GM04504 (cell line): Measurements from ENCODE around the gene PRICKLE4.
A peak's percentile ranks its signal among the peaks of the same experiment; 100 is the strongest.
"Not testable (repeated sequence)": the region's sequence is repeated elsewhere in the genome, so short reads cannot be mapped to it uniquely, and the experiment has no call there.

Experiments used
- DNase-seq: peaks from one replicate; pipeline ENCODE4 v3.0.0-alpha.2; 2012; ENCODE audit warnings: low read depth

The PRICKLE4 gene

DNA sequence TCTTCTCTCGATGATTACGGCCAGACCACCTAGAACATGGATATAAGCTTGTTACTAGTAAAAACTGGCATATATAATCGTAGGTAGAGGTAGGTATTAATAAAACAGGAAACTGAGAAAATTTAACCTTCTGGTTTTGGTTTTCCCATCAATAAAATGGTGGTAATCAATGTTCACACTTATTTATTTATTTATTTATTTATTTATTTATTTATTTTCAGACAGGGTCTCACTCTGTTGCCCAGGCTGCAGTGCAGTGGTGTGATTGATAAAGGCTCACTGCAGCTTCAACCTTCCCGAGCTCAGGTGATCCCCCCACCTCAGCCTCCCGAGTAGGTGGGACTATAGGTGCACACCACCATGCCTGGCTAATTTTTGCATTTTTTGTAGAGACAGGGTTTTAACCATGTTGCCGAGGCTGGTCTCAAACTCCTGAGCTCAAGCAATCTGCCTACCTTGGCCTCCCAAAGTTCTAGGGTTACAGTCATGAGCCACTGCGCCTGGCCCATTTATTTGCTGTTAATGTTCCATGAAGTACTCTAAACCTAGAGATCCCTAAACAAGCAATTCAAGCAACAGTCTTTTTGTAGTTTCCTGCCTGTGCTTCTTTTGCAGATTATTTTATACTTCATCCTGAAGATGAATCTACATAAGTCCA, 18.4 kb downstream of the PRICKLE4 start:
- no peak for DNase-seq

DNA sequence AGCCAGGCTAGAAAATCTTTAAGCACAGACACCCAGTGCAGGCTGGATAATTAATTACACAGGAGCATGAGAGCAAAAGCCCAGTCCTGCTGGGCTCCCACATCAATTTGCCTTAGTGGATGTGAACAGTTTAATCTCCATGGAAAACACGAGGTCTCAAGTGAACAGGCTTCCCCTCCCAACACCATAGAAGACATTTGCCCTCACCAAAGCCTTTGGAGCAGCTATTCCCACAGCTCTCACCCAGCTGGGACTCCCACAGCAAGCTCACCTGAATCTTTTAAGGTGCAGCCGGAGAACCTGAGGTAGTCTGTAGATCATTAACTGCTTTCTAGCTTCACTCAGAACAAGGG, 19.0 kb downstream of the PRICKLE4 start:
- no peak for DNase-seq

DNA sequence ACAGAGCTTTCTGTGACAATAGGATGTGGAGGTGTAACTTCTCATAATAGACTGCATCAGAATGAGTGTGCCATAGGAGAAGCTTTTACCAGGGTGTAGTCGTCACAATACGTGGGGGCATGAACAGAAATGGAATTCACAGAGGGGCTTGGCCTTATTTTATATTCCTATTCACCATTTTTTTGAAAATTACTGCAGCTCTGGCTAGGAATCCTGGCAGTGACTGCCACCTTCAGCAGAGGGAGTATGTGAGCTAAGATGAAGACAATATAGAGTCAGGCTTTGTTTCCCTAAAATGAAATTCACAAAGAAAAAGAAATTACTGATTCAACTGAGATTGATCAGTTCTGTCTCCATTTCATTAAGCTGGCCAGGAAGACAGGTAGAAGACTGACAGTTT, 20.8 kb downstream of the PRICKLE4 start:
- no peak for DNase-seq

DNA sequence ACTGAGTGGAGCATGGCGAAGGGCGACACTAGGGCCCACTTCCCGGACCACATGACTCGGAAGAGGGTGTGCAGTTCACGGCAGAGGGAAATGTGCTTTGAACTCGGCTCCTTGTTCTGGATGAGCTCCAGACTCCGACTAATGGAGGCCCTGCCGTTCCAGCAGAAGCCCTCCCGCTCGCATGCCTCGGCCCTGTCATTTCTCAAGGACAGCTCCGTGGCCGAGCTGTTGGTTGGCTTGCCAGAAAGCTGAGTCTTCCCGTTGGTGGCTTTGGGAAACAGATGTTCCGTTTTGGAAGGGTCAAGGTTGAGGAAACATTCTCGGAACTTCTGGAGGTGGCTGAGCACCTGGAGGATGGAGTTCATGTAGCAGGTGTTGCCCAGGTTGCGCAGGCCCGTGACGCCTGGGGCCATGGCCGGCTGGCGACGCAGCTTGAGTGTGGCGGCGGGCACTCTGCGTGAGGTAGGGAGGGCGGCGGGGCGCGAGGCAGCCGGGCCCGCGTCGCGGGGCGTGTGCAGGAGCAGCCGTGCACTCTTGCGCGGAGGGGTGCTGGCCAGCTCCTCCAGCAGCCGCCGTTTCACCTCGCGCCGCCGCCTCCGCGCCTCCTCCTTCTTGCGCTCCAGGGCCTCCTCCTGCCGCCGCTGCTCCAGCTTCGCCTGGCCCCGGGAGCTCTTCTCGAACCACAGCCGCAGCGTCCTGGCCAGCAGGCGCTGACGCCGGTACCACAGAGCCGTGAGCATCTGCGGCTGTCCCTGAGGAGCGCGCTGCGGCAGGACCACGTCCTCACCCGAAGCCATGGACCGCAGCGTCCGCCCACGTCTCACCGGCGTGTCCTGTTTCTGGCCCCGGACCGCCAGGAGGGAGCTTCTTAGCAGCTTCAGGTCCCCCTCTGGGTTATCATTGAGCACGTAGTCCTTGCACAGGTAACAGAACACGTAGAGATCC, 25.5 kb downstream of the PRICKLE4 start:
- DNase-seq, result no peak

DNA sequence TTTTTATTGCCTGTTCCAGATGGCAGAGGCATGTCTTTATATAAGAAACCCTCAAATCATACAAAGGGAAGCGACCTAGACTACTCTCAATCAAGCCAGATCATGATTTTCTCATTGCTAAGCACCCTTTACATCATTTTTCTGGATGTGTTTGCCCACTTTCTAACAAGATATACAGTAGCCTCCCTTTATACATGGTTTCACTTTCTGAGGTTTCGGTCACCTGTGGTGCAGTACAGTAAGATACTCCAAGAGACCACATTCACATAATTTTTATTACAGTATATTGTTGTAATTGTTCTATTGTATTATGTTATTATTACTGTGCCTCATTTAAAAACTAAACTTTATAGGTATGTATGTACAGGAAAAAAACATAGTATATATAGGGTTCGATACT, 30.5 kb downstream of the PRICKLE4 start:
- no peak for DNase-seq

DNA sequence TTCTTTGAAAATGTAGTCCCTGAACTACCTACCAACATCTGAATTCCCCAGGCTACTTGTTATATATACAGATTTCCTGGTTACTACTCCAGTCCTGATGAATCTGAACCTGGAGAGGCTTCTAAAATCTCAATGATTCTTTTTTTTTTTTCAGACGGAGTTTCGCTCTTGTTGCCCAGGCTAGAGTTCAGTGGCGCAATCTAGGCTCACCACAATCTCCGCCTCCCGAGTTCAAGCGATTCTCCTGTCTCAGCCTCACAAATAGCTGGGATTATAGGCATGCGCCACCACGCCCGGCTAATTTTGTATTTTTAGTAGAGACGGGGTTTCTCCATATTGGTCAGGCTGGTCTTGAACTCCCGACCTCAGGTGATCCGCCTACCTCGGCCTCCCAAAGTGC, 31.4 kb downstream of the PRICKLE4 start:
- DNase-seq, result not testable (repeated sequence)

DNA sequence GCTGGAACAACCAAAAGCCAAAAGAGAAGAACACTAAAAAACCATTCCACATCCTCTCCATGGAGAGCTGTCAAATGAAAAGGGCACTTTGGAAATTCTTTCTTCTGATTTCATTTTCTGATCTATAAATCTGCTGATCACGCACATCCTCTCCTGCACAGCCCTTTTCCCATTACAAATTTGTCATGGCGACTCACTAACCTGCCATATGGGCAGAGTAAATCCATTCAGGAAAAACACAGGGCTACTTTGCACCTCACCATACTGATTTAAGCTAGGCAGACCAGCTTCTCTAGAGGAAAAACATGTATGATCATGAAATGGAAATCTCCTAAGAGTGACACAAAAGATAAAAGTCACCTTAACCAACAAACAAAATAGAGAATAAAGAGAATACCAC, 32.9 kb downstream of the PRICKLE4 start:
- DNase-seq, result no peak

DNA sequence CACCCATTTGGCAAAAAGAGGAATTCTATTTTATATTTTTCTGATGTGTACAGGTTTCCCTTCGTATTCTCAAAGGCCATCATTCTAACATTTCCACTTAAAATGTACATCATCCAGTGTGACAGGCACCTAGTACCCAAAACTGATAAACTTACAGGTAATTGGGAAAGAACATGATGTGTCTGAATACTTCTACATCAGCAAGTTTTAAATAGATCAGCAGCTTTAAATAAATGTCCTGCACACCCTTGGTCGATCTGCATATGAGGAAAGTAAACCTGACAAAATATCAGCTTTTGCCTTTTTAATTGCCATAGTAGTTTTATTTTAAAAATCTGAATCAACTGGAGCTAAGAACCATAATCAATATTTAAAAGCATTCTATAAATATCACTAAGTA, 33.4 kb downstream of the PRICKLE4 start:
- no peak for DNase-seq

DNA sequence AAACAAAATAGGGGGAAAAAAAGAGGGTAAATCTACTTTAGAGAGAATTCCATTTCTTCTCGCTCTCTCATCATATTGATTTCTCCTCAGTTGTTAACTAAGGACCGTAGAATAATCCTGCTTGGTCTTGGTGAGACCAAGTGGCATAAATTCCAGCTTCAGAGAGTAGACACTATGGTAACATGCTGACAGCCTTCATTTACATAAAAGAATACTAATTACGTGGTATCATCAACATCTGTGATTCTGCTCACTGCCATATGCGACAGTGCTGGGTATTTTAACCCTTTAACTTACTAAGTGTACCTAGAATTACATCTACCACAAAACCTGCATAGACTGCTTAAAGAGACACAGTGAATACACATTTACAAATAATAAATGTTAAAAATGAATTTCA, 34.0 kb downstream of the PRICKLE4 start:
- DNase-seq, result no peak

DNA sequence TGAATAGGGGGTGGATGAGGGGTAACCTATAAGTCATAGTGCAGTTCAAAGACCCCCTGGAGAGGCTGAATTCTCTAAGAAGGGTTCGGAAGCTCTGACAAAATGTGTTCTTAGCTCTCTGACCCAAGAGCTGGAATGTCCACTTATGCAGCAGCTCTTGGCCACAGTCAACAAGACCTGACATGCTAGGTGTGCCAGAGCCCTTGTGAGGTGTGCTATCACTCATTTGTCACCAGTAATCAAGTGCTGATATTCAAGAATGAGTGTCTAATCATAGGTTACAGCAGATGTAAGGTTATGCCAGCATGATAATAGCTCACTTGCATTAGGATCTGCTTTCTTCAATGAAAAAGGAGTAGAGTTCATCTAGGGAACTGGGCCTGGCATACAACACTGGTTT, 35.0 kb downstream of the PRICKLE4 start:
- DNase-seq, result no peak

DNA sequence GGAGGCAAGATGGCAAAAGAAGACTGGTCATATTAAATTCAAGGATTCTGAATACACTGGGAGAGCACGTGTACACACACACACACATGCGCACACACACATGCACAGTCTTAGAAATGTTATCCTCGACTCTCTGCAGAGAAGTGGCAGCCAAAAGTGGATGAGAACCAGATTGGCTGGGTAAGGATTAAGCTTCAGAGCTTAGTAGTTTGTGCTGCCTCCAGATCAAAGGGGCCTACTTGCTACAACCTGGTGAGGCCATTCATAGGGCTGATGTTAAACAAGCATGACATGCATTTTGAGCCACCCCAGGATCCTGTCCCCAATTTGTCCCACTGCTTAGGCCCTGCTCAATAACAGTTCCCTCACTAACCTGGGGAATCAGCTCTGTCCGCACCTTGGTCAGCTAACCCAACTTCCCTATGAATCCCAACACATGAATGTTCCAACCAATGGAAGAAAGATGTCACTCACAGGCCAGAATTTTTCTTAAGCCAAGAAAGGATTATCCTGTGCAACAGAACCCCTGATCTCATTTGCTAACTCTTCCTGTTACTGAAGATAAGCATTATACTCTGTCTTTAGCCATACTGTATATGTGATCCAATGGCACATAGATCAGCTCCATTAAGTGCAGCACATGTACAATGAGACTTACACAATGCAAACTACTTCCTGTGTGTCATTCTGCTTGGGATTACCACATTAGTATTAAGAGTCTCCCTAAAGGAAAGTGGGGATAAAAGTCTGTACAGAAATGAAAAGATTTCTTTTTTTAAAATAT, 37.9 kb downstream of the PRICKLE4 start:
- no peak for DNase-seq

DNA sequence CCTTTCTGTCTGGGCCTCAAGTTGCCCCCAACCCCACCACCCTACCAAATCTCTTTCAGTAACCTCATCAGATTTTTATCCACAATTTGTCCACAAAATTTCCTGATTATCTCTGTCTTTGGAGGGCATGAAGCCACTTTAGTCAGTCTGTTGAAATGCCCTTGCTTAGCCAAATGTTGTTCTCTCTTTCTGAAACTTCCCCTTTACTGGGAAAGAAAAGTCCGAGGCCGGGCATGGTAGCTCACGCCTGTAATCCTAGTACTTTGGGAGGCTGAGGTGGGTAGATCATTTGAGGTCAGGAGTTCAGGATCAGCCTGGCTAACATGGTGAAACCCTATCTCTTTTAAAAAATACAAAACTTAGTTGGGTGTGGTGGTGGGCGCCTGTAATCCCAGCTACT, 40.7 kb downstream of the PRICKLE4 start:
- no peak for DNase-seq

DNA sequence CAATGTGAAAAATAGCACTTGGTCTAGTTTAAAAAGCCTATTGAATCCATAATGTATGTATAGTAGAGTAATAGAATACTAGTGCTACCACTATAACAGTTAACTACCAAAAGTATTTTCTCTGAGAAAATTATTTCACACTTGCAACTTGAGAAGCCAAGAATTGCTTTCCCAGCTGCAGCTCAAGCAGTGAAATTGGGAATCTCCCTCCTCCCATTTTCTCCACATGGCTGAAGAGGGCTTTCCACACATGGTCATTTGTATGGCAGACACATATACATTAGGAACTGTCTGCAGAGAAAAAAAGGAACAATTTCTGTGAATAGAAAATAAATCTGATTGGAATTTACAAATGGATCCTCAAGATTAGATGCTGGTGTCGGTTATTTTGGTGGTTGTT, 41.4 kb downstream of the PRICKLE4 start:
- DNase-seq, result no peak

DNA sequence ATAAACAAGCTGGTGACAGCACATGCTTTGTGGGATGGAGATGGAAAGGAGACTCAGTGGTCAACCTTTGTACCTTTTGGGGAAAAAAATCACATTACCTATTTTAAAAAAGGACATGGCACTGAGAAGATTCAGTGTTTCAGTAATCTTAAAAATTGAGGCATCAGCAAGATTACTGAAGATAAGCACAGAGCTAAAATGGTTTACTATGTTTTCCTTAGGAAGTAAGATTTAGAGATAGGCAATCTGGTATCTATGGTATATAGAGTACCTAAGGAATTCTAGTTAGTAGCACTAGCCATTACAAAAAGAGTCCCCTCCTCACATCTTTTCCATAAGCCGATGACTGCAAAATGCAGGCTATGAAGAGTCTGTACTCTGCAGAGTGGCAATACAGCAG, 42.6 kb downstream of the PRICKLE4 start:
- no peak for DNase-seq

DNA sequence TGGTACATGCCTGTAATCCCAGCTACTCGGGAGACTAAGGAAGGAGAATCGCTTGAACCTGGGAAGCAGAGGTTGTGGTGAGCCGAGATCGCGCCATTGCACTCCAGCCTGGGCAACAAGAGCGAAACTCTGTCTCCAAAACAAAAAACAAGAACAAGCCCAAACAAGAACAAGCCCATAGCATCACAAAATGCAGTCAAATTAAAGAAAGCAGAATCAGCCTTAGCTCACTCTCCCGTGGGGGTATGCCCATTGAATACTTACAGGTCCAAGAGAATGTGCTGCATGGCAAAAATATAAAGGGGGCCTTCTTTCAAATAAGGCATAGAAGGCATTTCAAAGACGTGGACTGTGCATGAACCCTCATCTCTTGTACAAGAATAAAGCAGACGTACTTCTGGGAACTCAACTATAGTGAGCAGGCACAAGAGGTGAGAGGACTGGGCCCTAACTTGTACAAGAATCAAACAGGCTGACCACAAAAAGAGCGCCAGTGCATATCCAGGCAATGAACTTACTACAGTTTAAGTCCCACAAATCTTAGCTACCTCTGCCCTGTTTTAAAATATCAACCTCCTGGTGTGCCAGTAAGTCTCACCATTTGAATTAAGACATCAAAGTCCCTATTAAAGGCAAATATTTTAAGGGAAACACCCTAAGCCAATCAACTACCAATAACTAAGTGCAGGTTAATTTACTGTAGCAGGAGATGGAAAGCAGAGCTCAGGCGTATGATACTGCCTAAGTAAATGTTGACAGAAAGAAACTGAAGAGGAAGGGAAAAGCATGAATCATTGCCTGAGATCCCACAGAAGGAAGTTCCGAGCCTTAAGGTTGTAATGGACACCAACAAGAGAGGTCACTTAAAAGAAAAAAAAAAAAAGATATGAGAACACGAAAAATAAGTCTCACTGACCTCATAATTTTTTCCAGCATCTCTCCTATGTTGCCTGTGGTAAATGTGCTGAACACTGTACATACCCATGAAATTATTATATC, 44.3 kb downstream of the PRICKLE4 start:
- DNase-seq, result no peak

DNA sequence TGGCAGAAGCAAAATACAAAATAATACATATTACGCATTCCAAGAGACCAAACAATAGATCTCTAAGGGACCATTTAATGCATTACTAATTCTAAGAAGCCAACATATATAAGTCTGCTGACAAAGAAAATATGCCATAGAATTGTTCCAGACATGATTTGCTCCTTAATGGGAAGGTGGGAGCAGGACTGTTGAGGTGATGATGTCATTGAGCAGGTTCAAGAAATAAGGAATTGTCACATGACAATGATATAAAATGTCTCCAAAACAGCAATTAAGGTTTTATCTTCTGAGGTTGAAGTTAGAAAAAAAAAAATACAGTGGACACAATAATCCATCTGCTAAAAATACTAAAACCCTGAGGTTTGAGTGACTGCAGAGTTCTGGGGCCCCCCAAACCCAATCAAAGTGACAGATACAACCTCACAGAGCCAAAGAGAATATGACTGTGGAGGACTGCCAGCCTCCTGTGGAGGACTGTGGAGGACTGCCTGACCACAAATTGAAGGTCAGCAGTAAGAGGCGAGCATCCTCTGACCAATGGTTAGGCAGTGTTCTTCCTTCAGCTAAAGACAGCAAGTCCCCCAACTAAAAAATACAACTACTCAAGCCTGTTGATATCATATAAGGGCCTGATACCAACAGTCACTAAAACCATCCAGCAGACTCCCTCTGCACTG, 45.9 kb downstream of the PRICKLE4 start:
- no peak for DNase-seq

DNA sequence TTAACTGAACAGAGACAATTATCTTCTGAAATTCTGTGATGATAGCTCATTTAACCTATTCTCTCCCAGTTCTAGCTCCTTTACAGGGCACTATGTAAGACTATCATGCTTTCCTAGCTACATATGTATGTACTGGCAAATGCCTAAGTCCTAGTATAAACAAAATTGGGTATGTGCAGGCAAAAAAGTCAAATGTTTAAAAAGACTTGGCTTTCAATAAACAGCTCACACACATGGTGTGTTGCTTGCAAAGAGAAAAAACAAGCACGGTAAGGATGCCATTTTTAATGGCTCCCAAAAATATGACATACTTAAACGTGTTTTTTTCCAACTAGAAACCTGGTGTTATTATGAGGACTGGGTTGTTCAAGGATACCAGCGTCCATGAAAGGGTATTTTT, 51.7 kb downstream of the PRICKLE4 start:
- no peak for DNase-seq

DNA sequence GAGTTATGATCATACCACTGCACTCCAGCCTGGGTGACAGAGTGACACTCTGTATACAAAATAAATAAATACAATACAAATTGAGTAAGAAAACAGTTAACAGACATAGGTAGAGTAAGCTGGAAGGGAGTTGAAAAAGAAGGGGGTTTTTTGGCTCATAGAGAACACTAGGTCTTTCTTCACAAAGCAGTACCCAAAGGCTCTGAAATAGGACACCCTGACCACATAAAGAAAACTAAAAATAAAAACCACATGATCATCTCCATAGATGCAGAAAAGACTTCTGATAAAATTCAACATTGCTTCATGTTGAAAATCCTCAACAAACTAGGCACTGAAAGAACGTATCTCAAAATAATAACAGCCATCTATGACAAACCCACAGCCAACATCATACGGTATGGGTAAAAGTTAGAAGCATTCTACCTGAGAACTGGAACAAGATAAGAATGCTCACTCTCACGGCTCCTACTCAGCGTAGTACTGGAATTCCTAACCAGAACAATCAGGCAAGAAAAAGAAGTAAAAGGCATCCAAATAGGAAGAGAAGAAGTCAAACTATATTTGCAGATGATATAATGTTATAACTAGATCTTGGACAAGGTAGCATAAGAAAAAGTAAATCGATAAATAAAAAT, 55.6 kb downstream of the PRICKLE4 start:
- no peak for DNase-seq

DNA sequence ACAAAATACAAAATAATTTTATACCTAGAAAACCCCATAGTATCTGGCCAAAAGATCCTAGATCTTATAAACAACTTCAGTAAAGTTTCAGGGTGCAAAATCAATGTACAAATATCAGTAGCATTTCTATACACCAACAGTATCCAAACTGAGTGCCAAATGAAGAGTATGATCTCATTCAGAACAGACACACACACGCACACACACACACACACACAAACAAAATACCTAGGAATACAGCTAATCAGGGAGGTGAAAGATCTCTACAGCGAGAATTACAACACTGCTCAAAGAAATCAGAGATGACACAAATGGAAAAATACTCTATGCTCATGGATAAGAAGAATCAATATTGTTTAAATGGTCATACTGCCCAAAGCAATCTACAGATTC, 56.1 kb downstream of the PRICKLE4 start:
- peak; percentile 3 for DNase-seq
